Gastroesophageal sphincter (tissue), 4 donors: ENCODE results near the gene NFATC2. TPM values are rescaled to one million over a fixed set of nuclear protein-coding genes. Genes with fewer than 3 reads are reported as not detected.

Experiments
- ATAC-seq: fragments of 150-250 bp; one replicate; pipeline ENCODE4 v1.9.1; 2016; ENCODE audit warnings: mild to moderate bottlenecking, moderate library complexity
- H3K27ac ChIP-seq, 4 donors: fragments of 200-600 bp; sonication (generic) in 3 of 4; 1 replicate in 3 of 4; 2 replicates in 1 of 4; pipeline ENCODE4 v1.5.1; 2016 to 2019
- H3K27me3 ChIP-seq: fragments of 200-600 bp; sonication (generic); one replicate; pipeline ENCODE4 v1.5.1; 2019
- H3K36me3 ChIP-seq, 2 donors: fragments of 200-600 bp; sonication (generic); one replicate each; pipeline ENCODE4 v1.5.1; 2019; ENCODE audit warnings: control low read depth in 1 of 2
- H3K4me1 ChIP-seq, 3 donors: fragments of 200-600 bp; sonication (generic); 1 replicate in 2 of 3; 2 replicates in 1 of 3; pipeline ENCODE4 v1.5.1; 2016 to 2019; ENCODE audit warnings: control low read depth in 2 of 3
- H3K4me3 ChIP-seq, 2 donors: fragments of 200-600 bp; sonication (generic); one replicate each; pipeline ENCODE4 v1.5.1; 2019; ENCODE audit warnings: mild to moderate bottlenecking in 1 of 2, moderate library complexity in 1 of 2
- H3K9me3 ChIP-seq, 3 donors: fragments of 200-600 bp; sonication (generic); one replicate each; pipeline ENCODE4 v1.5.1; 2017 to 2019; ENCODE audit warnings: control low read depth in 2 of 3
- CTCF ChIP-seq, 4 experiments: fragments of 200-600 bp in 2 of 4; fragments of 450-650 bp in 2 of 4; sonication (generic) in 1 of 4; IDR thresholded peaks; one replicate each; pipeline ENCODE4 v1.5.1; 2017 to 2019; ENCODE audit warnings: antibody characterized with exemption in 4 of 4, mild to moderate bottlenecking in 2 of 4, moderate library complexity in 2 of 4
- EP300 ChIP-seq: sonication (generic); formaldehyde crosslinking; IDR thresholded peaks from one replicate; pipeline ENCODE4 v1.6.1; 2017; ENCODE audit warnings: antibody characterized with exemption, mild to moderate bottlenecking
- POLR2A ChIP-seq, 2 donors: fragments of 450-650 bp; IDR thresholded peaks; one replicate each; pipeline ENCODE4 v1.6.1; 2017; ENCODE audit warnings: antibody characterized with exemption in 2 of 2, mild to moderate bottlenecking in 2 of 2, moderate library complexity in 1 of 2
- POLR2AphosphoS5 ChIP-seq: sonication (generic); formaldehyde crosslinking; IDR thresholded peaks from one replicate; pipeline ENCODE4 v1.6.1; 2017; ENCODE audit warnings: antibody characterized with exemption
- WGBS, 2 donors: methylation state at CpG; one replicate each; pipeline ENCODE4 v1.1.5; 2018; ENCODE audit warnings: low coverage in 1 of 2; 5-methylcytosine and 5-hydroxymethylcytosine counted together
- total RNA-seq, 4 donors: library from RNA; depleted of rRNA; stranded (reverse); fragments of >200 nt; gene quantifications; one replicate each; pipeline ENCODE4 v1.1.0, GENCODE V29; 2016

Gene NFATC2
- total RNA-seq, 4 donors from 2014 or later = 4.4 to 20.2 (median 9.0) TPM

- no peaks in the 10 kb centered on the region for H3K9me3 ChIP-seq
- H3K36me3 ChIP-seq = peaks cover 0 to 11% of the 10 kb centered on the region in 2 donors
- TF ChIP-seq CTCF (IDR thresholded peaks at IDR 0.05) = no peak
- no peak for TF ChIP-seq POLR2A (IDR thresholded peaks at IDR 0.05)
- no peak for TF ChIP-seq EP300
- TF ChIP-seq POLR2AphosphoS5 = no peak
- H3K4me1 ChIP-seq = peaks cover 0 to 15% (median 2%) of the 10 kb centered on the region in 3 donors
- H3K27ac ChIP-seq = peak overlapping the region in 1 of 4 donors; percentile 19
- ATAC-seq = no peak
- H3K4me3 ChIP-seq = no peak overlapping the region
- H3K27me3 ChIP-seq = no peaks in the 10 kb centered on the region
Observed at GRCh38 chr20:51388227-51388626, 154.3 kb downstream of the NFATC2 start.

GRCh38 chr20:51387125-51387875 lies 155.2 kb downstream of the NFATC2 start:
- Histone ChIP-seq H3K36me3 (peaks cover 0 to 11% of the 10 kb centered on the region in 2 donors), H3K9me3 (no peaks in the 10 kb centered on the region), H3K27ac (no peak overlapping the region), H3K4me1 (peaks cover 0 to 15% (median 6%) of the 10 kb centered on the region in 3 donors), H3K27me3 (no peaks in the 10 kb centered on the region), H3K4me3 (no peak overlapping the region)
- WGBS, 2 donors = 77 to 82% methylated on average over 8 to 9 of the region's 9 CpGs
- TF ChIP-seq EP300 (no peak), POLR2A (IDR thresholded peaks at IDR 0.05) (no peak), POLR2AphosphoS5 (no peak), CTCF (IDR thresholded peaks at IDR 0.05) (no peak)
- no peak for ATAC-seq

GRCh38 chr20:51386586-51386985 lies 155.9 kb downstream of the NFATC2 start:
- H3K36me3 ChIP-seq = peaks cover 0 to 11% of the 10 kb centered on the region in 2 donors
- H3K27ac ChIP-seq = no peak overlapping the region
- H3K9me3 ChIP-seq = no peaks in the 10 kb centered on the region
- no peaks in the 10 kb centered on the region for H3K27me3 ChIP-seq
- H3K4me1 ChIP-seq = peaks cover 0 to 15% (median 6%) of the 10 kb centered on the region in 3 donors
- H3K4me3 ChIP-seq = no peak overlapping the region
- no peak for TF ChIP-seq CTCF (IDR thresholded peaks at IDR 0.05)
- TF ChIP-seq EP300 = no peak
- WGBS, 2 donors = 100% methylated on average over 1 of the region's 4 CpGs
- ATAC-seq = no peak

- Histone ChIP-seq H3K36me3 (peaks cover 0 to 8% of the 10 kb centered on the region in 2 donors), H3K4me1 (peaks cover 0 to 15% (median 6%) of the 10 kb centered on the region in 3 donors), H3K9me3 (no peaks in the 10 kb centered on the region), H3K27me3 (no peaks in the 10 kb centered on the region), H3K27ac (no peak overlapping the region), H3K4me3 (no peak overlapping the region)
- ATAC-seq = no peak
- TF ChIP-seq POLR2AphosphoS5 (no peak), EP300 (no peak), CTCF (IDR thresholded peaks at IDR 0.05) (peak in 3 of 4 experiments; percentile 29 to 58 (median 34))
- WGBS, 2 donors = 84 to 91% methylated on average over 7 of the region's 7 CpGs
Observed at GRCh38 chr20:51385646-51386530, 156.6 kb downstream of the NFATC2 start.
